Transverse colon (tissue), 3 donors: ENCODE data around the gene VSNL1.

Source experiments
- EP300 ChIP-seq: sonication (generic); formaldehyde crosslinking; IDR thresholded peaks from one replicate; pipeline ENCODE4 v1.6.1; 2017; ENCODE audit warnings: antibody characterized with exemption, low read depth
- POLR2A ChIP-seq: fragments of 450-650 bp; IDR thresholded peaks from one replicate; pipeline ENCODE4 v1.6.1; 2016; ENCODE audit warnings: antibody characterized with exemption, mild to moderate bottlenecking, moderate library complexity
- TF ChIP-seq, protein P1 (sequence below), 5 experiments: fragments of 200-600 bp in 3 of 5; fragments of 450-650 bp in 2 of 5; sonication (generic) in 3 of 5; IDR thresholded peaks; 1 replicate in 2 of 5; 2 replicates in 3 of 5; pipeline ENCODE4 v1.5.1; 2016 to 2017; ENCODE audit warnings: antibody characterized with exemption in 5 of 5, inconsistent platforms in 3 of 5, mild to moderate bottlenecking in 2 of 5, moderate library complexity in 1 of 5

GRCh38 chr2:17558053-17558452 is 17.6 kb downstream of the VSNL1 start:
- TF ChIP-seq, protein P1, sequence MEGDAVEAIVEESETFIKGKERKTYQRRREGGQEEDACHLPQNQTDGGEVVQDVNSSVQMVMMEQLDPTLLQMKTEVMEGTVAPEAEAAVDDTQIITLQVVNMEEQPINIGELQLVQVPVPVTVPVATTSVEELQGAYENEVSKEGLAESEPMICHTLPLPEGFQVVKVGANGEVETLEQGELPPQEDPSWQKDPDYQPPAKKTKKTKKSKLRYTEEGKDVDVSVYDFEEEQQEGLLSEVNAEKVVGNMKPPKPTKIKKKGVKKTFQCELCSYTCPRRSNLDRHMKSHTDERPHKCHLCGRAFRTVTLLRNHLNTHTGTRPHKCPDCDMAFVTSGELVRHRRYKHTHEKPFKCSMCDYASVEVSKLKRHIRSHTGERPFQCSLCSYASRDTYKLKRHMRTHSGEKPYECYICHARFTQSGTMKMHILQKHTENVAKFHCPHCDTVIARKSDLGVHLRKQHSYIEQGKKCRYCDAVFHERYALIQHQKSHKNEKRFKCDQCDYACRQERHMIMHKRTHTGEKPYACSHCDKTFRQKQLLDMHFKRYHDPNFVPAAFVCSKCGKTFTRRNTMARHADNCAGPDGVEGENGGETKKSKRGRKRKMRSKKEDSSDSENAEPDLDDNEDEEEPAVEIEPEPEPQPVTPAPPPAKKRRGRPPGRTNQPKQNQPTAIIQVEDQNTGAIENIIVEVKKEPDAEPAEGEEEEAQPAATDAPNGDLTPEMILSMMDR (IDR thresholded peaks at IDR 0.05): no peak
- no peak for TF ChIP-seq POLR2A
- TF ChIP-seq EP300: no peak
